HEK293 (cell line): ENCODE data around the gene HEMGN.

Experiments
- CTCF ChIA-PET: fragments of 350-600 bp; formaldehyde crosslinking; extraction: SDS; loops from one replicate; lab custom pipeline; 2021; ENCODE audit warnings: antibody characterized with exemption; lab: Yijun Ruan, JAX
- POLR2A ChIA-PET: fragments of 300-600 bp; formaldehyde crosslinking; extraction: SDS; loops from one replicate; lab custom pipeline; 2020; ENCODE audit warnings: antibody characterized with exemption, inconsistent platforms; lab: Yijun Ruan, JAX
- H3K27ac ChIP-seq: fragments of 200-500 bp; sonication (Bioruptor generic); 2 replicates; pipeline ENCODE4 v1.5.1; 2014; ENCODE audit warnings: low read depth, low read length, control low read depth, inconsistent platforms; ENCODE audit errors: extremely low read depth
- H3K36me3 ChIP-seq, 2 experiments: fragments of 200-500 bp in 1 of 2; sonication (Bioruptor generic) in 1 of 2; 1 replicate in 1 of 2; 2 replicates in 1 of 2; pipeline ENCODE4 v1.5.1; 2014 to 2017; ENCODE audit warnings: inconsistent platforms in 2 of 2, low read length in 2 of 2; ENCODE audit not compliant: control insufficient read depth in 2 of 2, insufficient read depth in 1 of 2
- H3K4me1 ChIP-seq: fragments of 200-500 bp; sonication (Bioruptor generic); 2 replicates; pipeline ENCODE4 v1.5.1; 2014; ENCODE audit warnings: mild to moderate bottlenecking, low read length, inconsistent platforms; ENCODE audit not compliant: control insufficient read depth, insufficient read depth
- H3K4me3 ChIP-seq: 2 replicates; pipeline ENCODE4 v1.5.1; 2011; ENCODE audit warnings: low read depth, mild to moderate bottlenecking, control low read depth, low read length, moderate library complexity
- H3K9me3 ChIP-seq: fragments of 200-500 bp; sonication (Bioruptor generic); 2 replicates; pipeline ENCODE4 v1.5.1; 2014; ENCODE audit warnings: low read depth, low read length, inconsistent platforms; ENCODE audit not compliant: control insufficient read depth, insufficient read depth
- CTCF ChIP-seq: fragments of 450-650 bp; formaldehyde crosslinking; IDR thresholded peaks from 2 replicates; pipeline ENCODE4 v1.5.1; 2016; ENCODE audit warnings: missing biosample characterization, missing genetic modification characterization
- EGR2 ChIP-seq: fragments of 450-650 bp; formaldehyde crosslinking; IDR thresholded peaks from 2 replicates; pipeline ENCODE4 v1.5.1; 2016; ENCODE audit warnings: low read depth, missing biosample characterization, missing genetic modification characterization
- GLIS2 ChIP-seq: fragments of 450-650 bp; formaldehyde crosslinking; IDR thresholded peaks from 2 replicates; pipeline ENCODE4 v1.5.1; 2016; ENCODE audit warnings: missing biosample characterization, missing genetic modification characterization
- KLF1 ChIP-seq: fragments of 450-650 bp; formaldehyde crosslinking; IDR thresholded peaks from 2 replicates; pipeline ENCODE4 v1.5.1; 2016; ENCODE audit warnings: missing biosample characterization, missing genetic modification characterization
- KLF7 ChIP-seq: fragments of 450-650 bp; formaldehyde crosslinking; IDR thresholded peaks from 2 replicates; pipeline ENCODE4 v1.5.1; 2016; ENCODE audit warnings: missing biosample characterization, missing genetic modification characterization, borderline replicate concordance
- MZF1 ChIP-seq: fragments of 450-650 bp; formaldehyde crosslinking; IDR thresholded peaks from 2 replicates; pipeline ENCODE4 v1.5.1; 2017; ENCODE audit warnings: missing biosample characterization, missing genetic modification characterization, borderline replicate concordance
- WT1 ChIP-seq: fragments of 450-650 bp; formaldehyde crosslinking; IDR thresholded peaks from 2 replicates; pipeline ENCODE4 v1.5.1; 2016; ENCODE audit warnings: missing biosample characterization, missing genetic modification characterization
- ZBTB48 ChIP-seq: fragments of 450-650 bp; formaldehyde crosslinking; IDR thresholded peaks from 2 replicates; pipeline ENCODE4 v1.5.1; 2016; ENCODE audit warnings: missing biosample characterization, missing genetic modification characterization
- ZBTB6 ChIP-seq: fragments of 450-650 bp; formaldehyde crosslinking; IDR thresholded peaks from 2 replicates; pipeline ENCODE4 v1.5.1; 2017; ENCODE audit warnings: missing biosample characterization, missing genetic modification characterization
- ZBTB8A ChIP-seq: fragments of 450-650 bp; formaldehyde crosslinking; IDR thresholded peaks from 2 replicates; pipeline ENCODE4 v1.5.1; 2016; ENCODE audit warnings: missing biosample characterization, missing genetic modification characterization
- ZEB2 ChIP-seq: fragments of 450-650 bp; formaldehyde crosslinking; IDR thresholded peaks from 2 replicates; pipeline ENCODE4 v1.5.1; 2016; ENCODE audit warnings: missing biosample characterization, missing genetic modification characterization
- ZFP37 ChIP-seq: fragments of 450-650 bp; formaldehyde crosslinking; IDR thresholded peaks from 2 replicates; pipeline ENCODE4 v1.5.1; 2016; ENCODE audit warnings: missing biosample characterization, missing genetic modification characterization
- ZNF2 ChIP-seq: fragments of 450-650 bp; formaldehyde crosslinking; IDR thresholded peaks from 2 replicates; pipeline ENCODE4 v1.5.1; 2016; ENCODE audit warnings: missing biosample characterization, missing genetic modification characterization
- ZNF214 ChIP-seq: fragments of 450-650 bp; formaldehyde crosslinking; IDR thresholded peaks from 2 replicates; pipeline ENCODE4 v1.5.1; 2017; ENCODE audit warnings: missing biosample characterization, mild to moderate bottlenecking, missing genetic modification characterization, borderline replicate concordance
- ZNF274 ChIP-seq, 2 experiments: fragments of 200-500 bp in 1 of 2; fragments of 450-650 bp in 1 of 2; sonication (Bioruptor generic) in 1 of 2; formaldehyde crosslinking in 1 of 2; IDR thresholded peaks; 2 replicates each; pipeline versions ENCODE4 v1.5.1 to v1.6.1; 2014 to 2016; ENCODE audit warnings: borderline replicate concordance in 1 of 2, inconsistent platforms in 1 of 2, low read length in 1 of 2, missing biosample characterization in 1 of 2, missing genetic modification characterization in 1 of 2
- ZNF280C ChIP-seq: fragments of 450-650 bp; formaldehyde crosslinking; IDR thresholded peaks from 2 replicates; pipeline ENCODE4 v1.5.1; 2016; ENCODE audit warnings: missing biosample characterization, missing genetic modification characterization
- ZNF549 ChIP-seq: fragments of 450-650 bp; IDR thresholded peaks from 2 replicates; pipeline ENCODE4 v1.5.1; 2018; ENCODE audit warnings: missing biosample characterization, missing genetic modification characterization, mild to moderate bottlenecking, inconsistent platforms, moderate library complexity
- ZNF610 ChIP-seq: fragments of 450-650 bp; formaldehyde crosslinking; IDR thresholded peaks from 2 replicates; pipeline ENCODE4 v1.5.1; 2016; ENCODE audit warnings: missing biosample characterization, missing genetic modification characterization, borderline replicate concordance
- ZNF629 ChIP-seq: fragments of 450-650 bp; formaldehyde crosslinking; IDR thresholded peaks from 2 replicates; pipeline ENCODE4 v1.5.1; 2017; ENCODE audit warnings: missing biosample characterization, missing genetic modification characterization
- ZNF704 ChIP-seq: fragments of 450-650 bp; formaldehyde crosslinking; IDR thresholded peaks from 2 replicates; pipeline ENCODE4 v1.5.1; 2016; ENCODE audit warnings: missing biosample characterization, missing genetic modification characterization
- ZNF792 ChIP-seq: fragments of 450-650 bp; formaldehyde crosslinking; IDR thresholded peaks from 2 replicates; pipeline ENCODE4 v1.5.1; 2016; ENCODE audit warnings: missing biosample characterization, missing genetic modification characterization
- ZXDB ChIP-seq: fragments of 450-650 bp; formaldehyde crosslinking; IDR thresholded peaks from 2 replicates; pipeline ENCODE4 v1.5.1; 2016; ENCODE audit warnings: missing biosample characterization, missing genetic modification characterization

Gene HEMGN

GRCh38 chr9:97895695-97896332, 42.2 kb downstream of the HEMGN start:
- no peaks in the 10 kb centered on the region for H3K9me3 ChIP-seq
- peaks cover 0 to 5% of the 10 kb centered on the region in 2 experiments; a peak in 1 of 3 replicates for H3K36me3 ChIP-seq
- no peaks in the 10 kb centered on the region for H3K4me1 ChIP-seq
- ChIA-PET POLR2A (interaction anchor here (0.9 kb wide), 1 partner anchor 26 kb away, joined by 4 read pairs; the partner anchor contains the start of gene TRMO), CTCF (interaction anchor here (0.5 to 1.2 kb wide), 12 partner anchors 10 to 1511 kb away, joined by 3 to 8 read pairs (median 4); no protein-coding TSS in a partner anchor)
- H3K4me3 ChIP-seq, result no peak overlapping the region
- no peak for TF ChIP-seq ZNF280C (tag by site-specific recombination)
- TF ChIP-seq KLF1 (tag by site-specific recombination), result no peak
- TF ChIP-seq ZNF214 (tag by site-specific recombination), result no peak
- no peak for TF ChIP-seq ZFP37 (tag by site-specific recombination)
- no peak for TF ChIP-seq ZNF704
- TF ChIP-seq ZXDB, result no peak
- no peak for TF ChIP-seq ZNF792
- TF ChIP-seq ZNF610 (tag by site-specific recombination), result no peak
- TF ChIP-seq EGR2 (tag by site-specific recombination), result no peak
- no peak for TF ChIP-seq ZNF549 (tag by site-specific recombination)
- no peak for TF ChIP-seq CTCF (tag by site-specific recombination)
- TF ChIP-seq KLF7 (tag by site-specific recombination), result no peak
- no peak overlapping the region for H3K27ac ChIP-seq

GRCh38 chr9:97895211-97895610, 42.8 kb downstream of the HEMGN start:
- H3K9me3 ChIP-seq, result no peaks in the 10 kb centered on the region
- H3K36me3 ChIP-seq, result peaks cover 0 to 2% of the 10 kb centered on the region in 2 experiments; a peak in 1 of 3 replicates
- TF ChIP-seq WT1 (tag by site-specific recombination) (no peak), ZNF274 (IDR thresholded peaks at IDR 0.05; ENCODE audit: low read length) (no peak), ZNF274 (tag by site-specific recombination; IDR thresholded peaks at IDR 0.05; ENCODE audit: borderline replicate concordance) (no peak), ZNF629 (no peak), GLIS2 (tag by site-specific recombination) (no peak), ZBTB6 (tag by site-specific recombination) (no peak), ZBTB48 (tag by site-specific recombination) (no peak), ZBTB8A (no peak), ZEB2 (tag by site-specific recombination) (no peak), ZNF2 (tag by site-specific recombination) (no peak), MZF1 (tag by site-specific recombination) (no peak)
- H3K4me1 ChIP-seq, result no peaks in the 10 kb centered on the region
- ChIA-PET POLR2A (interaction anchor here (0.9 kb wide), 1 partner anchor 27 kb away, joined by 4 read pairs; the partner anchor contains the start of gene TRMO), CTCF (interaction anchor here (0.5 to 7.4 kb wide), 4 partner anchors 7 to 459 kb away, joined by 3 to 132 read pairs (median 4); no protein-coding TSS in a partner anchor)
- H3K4me3 ChIP-seq, result no peak overlapping the region
- H3K27ac ChIP-seq, result no peak overlapping the region
